ENCODE data around the gene EAF1. TPM values are rescaled to one million over a fixed set of nuclear protein-coding genes. Genes with fewer than 3 reads are reported as not detected.

Gene EAF1
- total RNA-seq, 2 donors from 2014 or later = 22.7 to 34.3 TPM

DNA sequence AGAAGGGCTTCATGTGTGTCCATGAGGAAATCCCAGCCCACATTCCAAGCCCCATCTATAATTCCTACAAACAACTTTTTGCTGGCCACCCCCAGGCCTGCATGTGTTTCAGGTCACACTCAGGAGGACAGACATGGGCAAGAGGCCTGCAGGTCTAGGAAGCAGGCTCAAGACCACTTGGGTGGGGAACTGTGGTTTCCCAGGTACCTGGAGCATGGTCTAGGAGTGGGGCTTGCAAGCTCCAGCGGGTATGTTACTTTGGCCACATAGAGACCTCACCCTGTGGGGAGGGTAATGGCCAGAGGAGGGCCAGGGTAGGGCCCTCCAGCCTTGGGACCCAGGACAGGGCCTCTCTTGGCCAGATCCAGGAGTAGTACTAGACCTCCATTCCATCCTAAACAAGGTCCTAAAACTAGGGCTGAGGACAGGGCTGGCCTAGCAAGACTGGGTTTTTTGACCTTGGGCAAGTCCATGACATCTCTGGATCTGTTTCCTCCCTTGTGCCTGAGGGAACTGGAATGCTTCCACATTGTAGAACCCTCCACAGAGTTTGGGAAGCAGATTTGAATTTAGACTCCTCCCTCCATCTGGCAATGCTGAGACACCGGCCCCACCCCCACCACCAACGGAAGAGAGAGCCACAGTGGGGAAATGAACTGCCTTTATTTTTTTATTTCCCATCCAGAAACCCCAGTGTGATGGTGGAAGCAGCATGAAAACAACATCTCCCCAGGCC, 22.3 kb downstream of the EAF1 start:
- Histone ChIP-seq H3K4me3 (no peak overlapping the region), H3K4me1 (ENCODE audit: control insufficient read depth in 1 of 2, low read depth in 2 of 2) (no peaks in the 10 kb centered on the region), H3K36me3 (peaks cover 4% of the 10 kb centered on the region), H3K27ac (no peak overlapping the region), H3K27me3 (replicated peaks; ENCODE audit: insufficient read depth) (no peaks in the 10 kb centered on the region), H3K9me3 (no peaks in the 10 kb centered on the region)
- no peak for ATAC-seq (ENCODE audit: insufficient number of reproducible peaks, low FRiP score, low read depth)
- no peak for DNase-seq (ENCODE audit: low spot score)
- TF ChIP-seq, protein P1, sequence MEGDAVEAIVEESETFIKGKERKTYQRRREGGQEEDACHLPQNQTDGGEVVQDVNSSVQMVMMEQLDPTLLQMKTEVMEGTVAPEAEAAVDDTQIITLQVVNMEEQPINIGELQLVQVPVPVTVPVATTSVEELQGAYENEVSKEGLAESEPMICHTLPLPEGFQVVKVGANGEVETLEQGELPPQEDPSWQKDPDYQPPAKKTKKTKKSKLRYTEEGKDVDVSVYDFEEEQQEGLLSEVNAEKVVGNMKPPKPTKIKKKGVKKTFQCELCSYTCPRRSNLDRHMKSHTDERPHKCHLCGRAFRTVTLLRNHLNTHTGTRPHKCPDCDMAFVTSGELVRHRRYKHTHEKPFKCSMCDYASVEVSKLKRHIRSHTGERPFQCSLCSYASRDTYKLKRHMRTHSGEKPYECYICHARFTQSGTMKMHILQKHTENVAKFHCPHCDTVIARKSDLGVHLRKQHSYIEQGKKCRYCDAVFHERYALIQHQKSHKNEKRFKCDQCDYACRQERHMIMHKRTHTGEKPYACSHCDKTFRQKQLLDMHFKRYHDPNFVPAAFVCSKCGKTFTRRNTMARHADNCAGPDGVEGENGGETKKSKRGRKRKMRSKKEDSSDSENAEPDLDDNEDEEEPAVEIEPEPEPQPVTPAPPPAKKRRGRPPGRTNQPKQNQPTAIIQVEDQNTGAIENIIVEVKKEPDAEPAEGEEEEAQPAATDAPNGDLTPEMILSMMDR (IDR thresholded peaks at IDR 0.05) = no peak

DNA sequence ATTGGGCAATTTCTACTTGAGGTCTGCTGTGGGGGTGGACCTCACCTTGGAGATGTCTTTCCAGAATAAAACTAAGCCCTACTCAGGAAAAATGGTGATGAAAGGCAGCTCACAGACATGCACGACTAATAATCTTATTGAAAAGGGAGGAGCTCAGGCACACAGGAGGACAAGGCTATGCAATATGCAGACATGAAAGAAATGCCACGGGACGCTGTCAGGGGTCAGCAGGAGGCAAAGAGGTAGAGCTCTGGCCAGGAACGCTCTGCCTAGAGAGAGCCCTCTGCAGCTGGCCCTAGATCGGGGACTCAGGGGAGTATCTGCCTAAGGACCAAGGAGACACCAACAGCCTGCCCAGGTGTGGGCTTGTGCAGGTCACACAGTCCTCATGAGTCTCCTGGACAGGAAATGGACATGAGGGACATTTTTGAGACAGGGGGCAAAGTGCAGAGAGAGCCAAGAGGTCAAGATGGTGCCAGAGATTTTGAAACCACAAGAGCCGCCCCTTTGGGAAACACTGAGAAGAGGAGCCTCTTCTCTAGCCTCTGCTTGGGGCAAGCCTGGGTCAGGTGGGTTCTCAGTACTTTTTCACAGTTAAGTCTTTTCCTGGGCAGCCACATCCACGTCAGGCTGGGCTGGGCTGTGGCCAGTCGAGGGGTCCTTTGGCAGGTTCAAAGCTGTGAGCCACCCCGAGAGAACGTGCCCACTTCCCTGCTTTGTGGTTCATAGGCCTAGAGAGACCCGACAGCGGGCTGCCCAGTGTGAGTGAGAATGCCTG, 23.2 kb downstream of the EAF1 start:
- Histone ChIP-seq H3K9me3 (no peaks in the 10 kb centered on the region), H3K4me3 (no peak overlapping the region), H3K27me3 (replicated peaks; ENCODE audit: insufficient read depth) (no peaks in the 10 kb centered on the region), H3K4me1 (ENCODE audit: control insufficient read depth in 1 of 2, low read depth in 2 of 2) (no peaks in the 10 kb centered on the region), H3K36me3 (peaks cover 4% of the 10 kb centered on the region), H3K27ac (no peak overlapping the region)
- ATAC-seq (ENCODE audit: insufficient number of reproducible peaks, low FRiP score, low read depth) (no peak), DNase-seq (ENCODE audit: low spot score) (no peak)
- TF ChIP-seq, protein P1 (IDR thresholded peaks at IDR 0.05) = no peak

DNA sequence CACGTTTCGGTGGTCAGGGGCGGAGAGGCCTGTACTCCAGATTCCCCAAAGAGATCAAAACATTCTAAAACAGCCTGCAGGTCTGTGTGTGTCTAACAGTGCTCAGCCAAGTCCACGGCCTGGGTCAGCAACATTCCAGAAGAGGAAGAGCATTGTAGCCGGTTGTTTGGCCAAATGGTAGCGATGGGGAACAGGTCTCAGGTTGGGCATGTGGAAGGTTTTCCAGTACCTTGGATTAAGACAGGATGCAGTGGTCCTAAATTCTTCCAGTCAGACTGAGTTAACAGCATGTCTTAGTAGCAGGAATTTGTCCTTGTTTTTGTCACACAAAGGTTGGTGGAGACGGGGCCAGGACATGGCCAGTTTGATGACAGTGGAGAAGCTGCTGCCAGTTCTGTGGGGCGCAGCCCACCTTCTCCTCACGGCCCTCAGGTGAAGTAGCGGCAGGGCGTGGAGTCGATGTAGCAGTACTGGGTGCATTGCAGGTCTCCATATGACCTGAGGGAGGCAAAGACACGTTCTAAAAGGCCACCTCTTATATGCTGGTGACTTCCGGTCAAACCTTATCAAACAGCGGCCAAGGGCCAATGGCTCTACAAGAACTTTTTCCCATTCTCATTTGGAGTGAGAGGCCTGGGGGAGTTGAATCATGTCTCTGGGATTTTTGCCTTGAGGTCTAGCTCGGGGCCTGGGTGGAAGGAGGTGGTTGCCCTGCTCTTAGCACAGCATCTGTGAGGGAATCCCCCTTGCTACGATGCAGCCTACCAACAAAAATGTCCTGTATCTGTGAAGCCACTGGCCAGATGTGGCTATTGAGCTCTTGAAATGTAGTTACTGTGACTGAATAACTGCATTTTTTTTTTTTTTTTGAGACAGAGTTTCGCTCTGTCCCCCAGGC, 24.1 kb downstream of the EAF1 start:
- Histone ChIP-seq H3K36me3 (peaks cover 4% of the 10 kb centered on the region), H3K9me3 (no peaks in the 10 kb centered on the region), H3K27me3 (replicated peaks; ENCODE audit: insufficient read depth) (no peaks in the 10 kb centered on the region), H3K4me1 (ENCODE audit: control insufficient read depth in 1 of 2, low read depth in 2 of 2) (no peaks in the 10 kb centered on the region), H3K27ac (no peak overlapping the region), H3K4me3 (no peak overlapping the region)
- TF ChIP-seq, protein P1 (IDR thresholded peaks at IDR 0.05) = no peak
- no peak for ATAC-seq (ENCODE audit: insufficient number of reproducible peaks, low FRiP score, low read depth)
- no peak for DNase-seq (ENCODE audit: low spot score)

DNA sequence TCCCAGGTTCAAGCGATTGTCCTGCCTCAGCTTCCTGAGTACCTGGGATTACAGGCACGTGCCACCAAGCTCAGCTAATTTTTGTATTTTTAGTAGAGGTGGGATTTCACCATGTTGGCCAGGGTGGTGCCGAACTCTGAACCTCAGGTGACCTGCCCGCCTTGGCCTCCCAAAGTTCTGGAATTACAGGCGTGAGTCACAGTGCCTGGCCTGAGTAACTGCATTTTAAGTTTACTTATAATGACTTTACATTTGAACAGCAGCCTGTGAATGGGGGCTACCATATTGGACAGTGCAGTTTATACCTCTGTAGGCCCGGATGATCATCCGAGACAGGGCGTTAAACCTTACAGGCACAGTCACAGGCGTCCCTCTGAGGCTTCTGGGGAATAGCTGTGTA, 24.8 kb downstream of the EAF1 start:
- no peak overlapping the region for H3K27ac ChIP-seq
- H3K27me3 ChIP-seq (replicated peaks; ENCODE audit: insufficient read depth) = no peaks in the 10 kb centered on the region
- ATAC-seq (ENCODE audit: insufficient number of reproducible peaks, low FRiP score, low read depth) (no peak), DNase-seq (ENCODE audit: low spot score) (no peak)
- no peaks in the 10 kb centered on the region for H3K4me1 ChIP-seq (ENCODE audit: control insufficient read depth in 1 of 2, low read depth in 2 of 2)
- no peaks in the 10 kb centered on the region for H3K9me3 ChIP-seq
- peaks cover 4% of the 10 kb centered on the region for H3K36me3 ChIP-seq
- TF ChIP-seq, protein P1 (IDR thresholded peaks at IDR 0.05) = no peak
- no peak overlapping the region for H3K4me3 ChIP-seq

DNA sequence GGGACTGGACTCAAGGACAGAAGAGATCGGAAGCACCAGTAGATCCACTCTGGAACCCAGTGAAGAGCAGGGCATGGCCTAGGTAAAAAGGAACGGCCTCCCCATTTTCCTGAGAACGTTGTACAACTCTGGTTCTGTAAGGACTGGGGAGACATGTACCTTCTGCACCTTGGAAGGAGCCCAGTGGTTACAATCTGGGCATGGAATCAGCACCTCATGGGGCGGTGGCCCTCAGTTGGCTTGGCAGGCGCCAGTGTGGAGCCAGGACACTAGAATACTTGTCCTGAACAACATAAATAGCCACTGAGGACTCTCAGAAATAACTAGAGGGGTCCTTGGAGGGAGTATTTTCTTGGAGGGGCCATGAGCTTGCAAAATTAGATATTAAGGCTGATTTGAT, 25.6 kb downstream of the EAF1 start:
- Histone ChIP-seq H3K4me1 (ENCODE audit: control insufficient read depth in 1 of 2, low read depth in 2 of 2) (no peaks in the 10 kb centered on the region), H3K9me3 (no peaks in the 10 kb centered on the region), H3K27me3 (replicated peaks; ENCODE audit: insufficient read depth) (no peaks in the 10 kb centered on the region), H3K36me3 (peaks cover 4% of the 10 kb centered on the region), H3K27ac (no peak overlapping the region), H3K4me3 (no peak overlapping the region)
- TF ChIP-seq, protein P1 (IDR thresholded peaks at IDR 0.05) = no peak
- ATAC-seq (ENCODE audit: insufficient number of reproducible peaks, low FRiP score, low read depth) (no peak), DNase-seq (ENCODE audit: low spot score) (no peak)

Measured in thoracic aorta (tissue), 2 donors.